Panc1 (cell line): ENCODE data around the gene NSG2. TPM values are rescaled to one million over a fixed set of nuclear protein-coding genes. Genes with fewer than 3 reads are reported as not detected.
"Not testable (repeated sequence)": the region's sequence is repeated elsewhere in the genome, so short reads cannot be mapped to it uniquely, and the experiment has no call there.

Experiments used
- ATAC-seq: fragments of 200-7000 bp; cut with Tn5 transposase; 2 replicates; pipeline ENCODE4 v1.9.1; 2020; ENCODE audit warnings: mild to moderate bottlenecking, moderate library complexity
- BruUV-seq: library from RNA; stranded (reverse); fragments of 400-500 nt; replicated peaks from 2 replicates; lab custom pipeline; 2021; lab: Mats Ljungman, UMichigan
- CTCF ChIA-PET: fragments of 300-600 bp; sonication (Branson Sonifier 250); formaldehyde crosslinking; loops from one replicate; lab custom pipeline; 2022; ENCODE audit warnings: antibody characterized with exemption; lab: Charles Lee
- POLR2A ChIA-PET: fragments of 300-600 bp; sonication (Branson Sonifier 250); formaldehyde crosslinking; loops from one replicate; lab custom pipeline; 2022; ENCODE audit warnings: antibody characterized with exemption; lab: Charles Lee
- DNase-seq: peaks from one replicate; pipeline ENCODE4 v3.0.0-alpha.2; 2010; ENCODE audit warnings: low read depth, low spot score
- H3K27ac ChIP-seq: 2 replicates; pipeline ENCODE4 v1.5.1; 2011; ENCODE audit warnings: mild to moderate bottlenecking, low read length, inconsistent platforms
- H3K27me3 ChIP-seq: fragments of 200-500 bp; sonication (Bioruptor generic); 2 replicates; pipeline ENCODE4 v1.6.0; 2014; ENCODE audit warnings: low read length, inconsistent platforms; ENCODE audit not compliant: control insufficient read depth, insufficient read depth
- H3K36me3 ChIP-seq: fragments of 200-500 bp; sonication (Bioruptor generic); 2 replicates; pipeline ENCODE4 v1.5.1; 2014; ENCODE audit warnings: inconsistent platforms, mild to moderate bottlenecking, low read length, moderate library complexity; ENCODE audit not compliant: control insufficient read depth, insufficient read depth
- H3K4me1 ChIP-seq: 2 replicates; pipeline ENCODE4 v1.5.1; 2011; ENCODE audit warnings: inconsistent platforms, mild to moderate bottlenecking, low read length, moderate library complexity; ENCODE audit not compliant: control insufficient read depth, insufficient read depth
- H3K4me3 ChIP-seq, 2 experiments: 2 replicates each; pipeline ENCODE4 v1.5.1; 2011 to 2012; ENCODE audit warnings: low read depth in 2 of 2, low read length in 2 of 2, mild to moderate bottlenecking in 2 of 2, inconsistent platforms in 1 of 2, moderate library complexity in 1 of 2
- H3K9me3 ChIP-seq: fragments of 200-500 bp; sonication (Bioruptor generic); 2 replicates; pipeline ENCODE4 v1.5.1; 2014; ENCODE audit warnings: low read depth, mild to moderate bottlenecking, inconsistent platforms, low read length, moderate library complexity; ENCODE audit not compliant: control insufficient read depth, insufficient read depth
- CTCF ChIP-seq: fragments of 450-650 bp; IDR thresholded peaks from 2 replicates; pipeline ENCODE4 v1.5.1; 2017; ENCODE audit warnings: mild to moderate bottlenecking
- POLR2AphosphoS5 ChIP-seq: IDR thresholded peaks from 2 replicates; pipeline ENCODE4 v1.6.1; 2012; ENCODE audit warnings: mild to moderate bottlenecking, low read depth, low read length, moderate library complexity
- SIN3A ChIP-seq: IDR thresholded peaks from 2 replicates; pipeline ENCODE4 v1.6.1; 2012; ENCODE audit warnings: low read depth, mild to moderate bottlenecking, low read length, moderate library complexity, borderline replicate concordance; ENCODE audit not compliant: insufficient read depth
- TCF7L2 ChIP-seq: IDR thresholded peaks from 2 replicates; pipeline ENCODE4 v1.6.1; 2011; ENCODE audit warnings: mild to moderate bottlenecking, low read depth, low read length, inconsistent platforms
- in situ Hi-C: cut with HindIII; loops from 2 replicates; pipeline ENCODE4 v1.10.0; 2016; ENCODE audit warnings: low sequenced_read_pairs, low pct_unique_long_range_greater_than_20kb
- intact Hi-C: fragments of 100-400 bp; cut with micrococcal nuclease; formaldehyde crosslinking; loops from one replicate; pipeline ENCODE4 v1.10.0; 2022; ENCODE audit not compliant: unreplicated experiment
- total RNA-seq: library from RNA; stranded (reverse); gene quantifications from one replicate; pipeline ENCODE4 v1.2.1, GENCODE V29; 2021; ENCODE audit not compliant: unreplicated experiment
- TF ChIP-seq, protein P1 (sequence below), 2 experiments: IDR thresholded peaks; 2 replicates each; pipeline ENCODE4 v1.6.1; 2011 to 2012; ENCODE audit warnings: low read depth in 2 of 2, control low read depth in 1 of 2, low read length in 1 of 2, mild to moderate bottlenecking in 1 of 2, moderate library complexity in 1 of 2; ENCODE audit not compliant: insufficient read depth in 1 of 2

Gene NSG2
- total RNA-seq, 1 experiment from 2014 or later: not detected

DNA sequence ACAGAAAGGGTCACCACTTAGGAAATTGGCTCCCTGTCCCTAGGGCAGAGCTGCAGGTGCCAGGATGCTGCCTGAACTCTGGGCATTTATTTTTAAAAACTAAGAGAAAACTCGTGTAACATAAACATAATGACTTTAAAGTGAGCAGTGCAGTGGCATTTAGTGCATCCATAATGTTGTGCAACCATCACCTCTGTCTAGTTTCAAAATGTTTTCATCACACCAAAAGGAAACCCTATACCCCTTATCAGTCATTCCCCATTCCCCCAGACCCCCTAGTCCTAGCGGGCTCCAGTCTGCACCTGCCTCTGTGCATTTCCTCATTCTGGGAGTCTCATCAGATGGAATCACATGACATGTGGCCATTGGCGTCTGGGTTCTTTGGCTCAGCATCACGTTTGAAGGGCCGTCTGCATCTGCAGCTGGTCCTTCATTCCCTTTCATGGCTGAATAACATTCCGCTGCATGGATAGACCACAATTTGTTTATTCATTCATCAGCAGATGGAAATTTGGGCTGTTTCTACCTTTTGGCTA, 55.8 kb downstream of the NSG2 start:
- intact Hi-C loops (no loop called here), in situ Hi-C loops (no loop called here)
- H3K9me3 ChIP-seq: no peaks in the 10 kb centered on the region
- CTCF ChIA-PET: no interaction called here
- no peaks in the 10 kb centered on the region for H3K4me1 ChIP-seq
- POLR2A ChIA-PET: no interaction called here
- H3K36me3 ChIP-seq: no peaks in the 10 kb centered on the region
- no TSS peak for BruUV-seq
- H3K4me3 ChIP-seq: no peak overlapping the region
- ATAC-seq: no peak
- no peak for DNase-seq
- no peaks in the 10 kb centered on the region for H3K27me3 ChIP-seq
- H3K27ac ChIP-seq: no peak overlapping the region
- TF ChIP-seq TCF7L2 (no peak), POLR2AphosphoS5 (no peak), SIN3A (no peak), CTCF (no peak)
- TF ChIP-seq, protein P1, sequence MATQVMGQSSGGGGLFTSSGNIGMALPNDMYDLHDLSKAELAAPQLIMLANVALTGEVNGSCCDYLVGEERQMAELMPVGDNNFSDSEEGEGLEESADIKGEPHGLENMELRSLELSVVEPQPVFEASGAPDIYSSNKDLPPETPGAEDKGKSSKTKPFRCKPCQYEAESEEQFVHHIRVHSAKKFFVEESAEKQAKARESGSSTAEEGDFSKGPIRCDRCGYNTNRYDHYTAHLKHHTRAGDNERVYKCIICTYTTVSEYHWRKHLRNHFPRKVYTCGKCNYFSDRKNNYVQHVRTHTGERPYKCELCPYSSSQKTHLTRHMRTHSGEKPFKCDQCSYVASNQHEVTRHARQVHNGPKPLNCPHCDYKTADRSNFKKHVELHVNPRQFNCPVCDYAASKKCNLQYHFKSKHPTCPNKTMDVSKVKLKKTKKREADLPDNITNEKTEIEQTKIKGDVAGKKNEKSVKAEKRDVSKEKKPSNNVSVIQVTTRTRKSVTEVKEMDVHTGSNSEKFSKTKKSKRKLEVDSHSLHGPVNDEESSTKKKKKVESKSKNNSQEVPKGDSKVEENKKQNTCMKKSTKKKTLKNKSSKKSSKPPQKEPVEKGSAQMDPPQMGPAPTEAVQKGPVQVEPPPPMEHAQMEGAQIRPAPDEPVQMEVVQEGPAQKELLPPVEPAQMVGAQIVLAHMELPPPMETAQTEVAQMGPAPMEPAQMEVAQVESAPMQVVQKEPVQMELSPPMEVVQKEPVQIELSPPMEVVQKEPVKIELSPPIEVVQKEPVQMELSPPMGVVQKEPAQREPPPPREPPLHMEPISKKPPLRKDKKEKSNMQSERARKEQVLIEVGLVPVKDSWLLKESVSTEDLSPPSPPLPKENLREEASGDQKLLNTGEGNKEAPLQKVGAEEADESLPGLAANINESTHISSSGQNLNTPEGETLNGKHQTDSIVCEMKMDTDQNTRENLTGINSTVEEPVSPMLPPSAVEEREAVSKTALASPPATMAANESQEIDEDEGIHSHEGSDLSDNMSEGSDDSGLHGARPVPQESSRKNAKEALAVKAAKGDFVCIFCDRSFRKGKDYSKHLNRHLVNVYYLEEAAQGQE (IDR thresholded peaks at IDR 0.05; ENCODE audit: insufficient read depth in 1 of 2, low read depth in 2 of 2, low read length in 1 of 2): no peak

GRCh38 chr5:174102574-174102973, 57.1 kb downstream of the NSG2 start:
- ATAC-seq, H3K4me1 ChIP-seq, BruUV-seq, intact Hi-C loops, H3K9me3 ChIP-seq, H3K36me3 ChIP-seq, POLR2A ChIA-PET, H3K27me3 ChIP-seq, H3K4me3 ChIP-seq, CTCF ChIA-PET, H3K27ac ChIP-seq, in situ Hi-C loops, DNase-seq: not testable (repeated sequence)

- H3K36me3 ChIP-seq: no peaks in the 10 kb centered on the region
- in situ Hi-C loops: no loop called here
- H3K27ac ChIP-seq: no peak overlapping the region
- no peak for TF ChIP-seq POLR2AphosphoS5
- TF ChIP-seq CTCF: no peak
- TF ChIP-seq SIN3A: no peak
- TF ChIP-seq, protein P1 (IDR thresholded peaks at IDR 0.05; ENCODE audit: insufficient read depth in 1 of 2, low read depth in 2 of 2, low read length in 1 of 2): no peak
- TF ChIP-seq TCF7L2: no peak
- ChIA-PET POLR2A (no interaction called here), CTCF (no interaction called here)
- no peaks in the 10 kb centered on the region for H3K9me3 ChIP-seq
- ATAC-seq (no peak), DNase-seq (no peak)
- no peak overlapping the region for H3K4me3 ChIP-seq
- no peaks in the 10 kb centered on the region for H3K4me1 ChIP-seq
- no TSS peak for BruUV-seq
- intact Hi-C loops: no loop called here
- peaks cover 5% of the 10 kb centered on the region for H3K27me3 ChIP-seq
Measured at GRCh38 chr5:174106997-174107655, 61.6 kb downstream of the NSG2 start.
